ENCODE data around the gene RBMS1.

Gene RBMS1

GRCh38 chr2:160493227-160494028 lies at the start of gene RBMS1:
Gene RBMS1 (minus strand): TSS chr2:160493807. CDS start chr2:160493363, 444 bp downstream.
- peak; percentile 30 to 34 for DNase-seq (ENCODE audit: low read depth in 1 of 2, low spot score in 1 of 2)

DNA sequence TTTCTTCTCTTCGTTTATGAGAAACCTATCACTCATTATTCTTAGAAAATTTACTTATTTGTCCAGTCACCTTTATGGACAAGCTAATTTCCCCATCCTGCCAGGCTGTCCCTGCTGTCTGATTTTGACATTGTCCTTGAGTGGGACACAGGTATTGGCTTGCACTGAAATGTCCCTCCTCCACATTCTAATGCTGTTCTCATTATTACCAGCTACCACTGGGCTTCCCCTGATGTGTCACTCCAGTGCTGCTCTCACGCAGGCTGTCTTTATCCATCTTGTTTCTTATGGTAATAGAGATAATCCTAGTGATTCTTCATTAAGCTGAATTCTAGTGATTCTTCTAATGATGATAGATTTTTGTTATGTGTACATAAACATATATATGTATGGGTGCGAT lies 48.1 kb upstream of the RBMS1 start:
- no peak for DNase-seq (ENCODE audit: low read depth in 1 of 2, low spot score in 1 of 2)

DNA sequence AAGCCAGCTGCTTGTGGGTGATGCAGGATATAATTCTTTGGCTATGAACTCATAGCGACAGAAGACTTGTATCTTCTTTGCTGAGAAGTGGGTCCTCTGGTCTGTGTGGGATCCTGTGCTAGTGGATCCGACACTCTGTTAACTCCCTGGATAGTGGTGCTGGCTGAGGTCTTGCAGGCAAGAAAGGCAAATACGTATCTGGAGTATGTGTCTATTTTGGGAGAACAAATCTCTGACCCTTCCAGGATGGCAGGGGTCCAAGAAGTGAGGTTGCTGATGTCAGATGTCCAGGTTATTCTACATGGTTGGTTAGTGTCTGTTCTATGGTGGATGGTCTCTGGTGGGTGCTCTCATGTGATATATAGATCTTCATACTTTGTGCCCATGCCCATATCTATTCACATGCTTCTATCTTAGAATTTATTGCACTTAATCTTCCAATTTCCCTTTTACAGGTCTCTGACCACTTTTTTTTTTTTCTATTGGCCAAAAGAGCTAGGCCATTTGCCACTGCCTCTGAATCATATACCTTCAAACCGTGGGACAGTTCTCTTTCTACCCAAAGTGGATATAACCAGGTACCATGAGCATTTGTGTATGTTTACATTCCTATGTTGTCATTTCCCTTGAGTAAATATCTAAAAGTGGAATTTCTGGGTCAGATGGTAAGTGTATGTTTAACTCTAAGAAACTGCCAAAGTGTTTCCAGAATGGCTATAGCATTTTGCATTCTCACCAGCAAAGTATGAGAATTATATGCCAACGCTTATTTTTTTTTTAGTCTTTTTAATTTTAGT lies 45.1 kb upstream of the RBMS1 start:
- DNase-seq (ENCODE audit: low read depth in 1 of 2, low spot score in 1 of 2), result no peak

- DNase-seq (ENCODE audit: low read depth in 1 of 2, low spot score in 1 of 2), result no peak
Observed at GRCh38 chr2:160538115-160538514, 44.5 kb upstream of the RBMS1 start.

DNA sequence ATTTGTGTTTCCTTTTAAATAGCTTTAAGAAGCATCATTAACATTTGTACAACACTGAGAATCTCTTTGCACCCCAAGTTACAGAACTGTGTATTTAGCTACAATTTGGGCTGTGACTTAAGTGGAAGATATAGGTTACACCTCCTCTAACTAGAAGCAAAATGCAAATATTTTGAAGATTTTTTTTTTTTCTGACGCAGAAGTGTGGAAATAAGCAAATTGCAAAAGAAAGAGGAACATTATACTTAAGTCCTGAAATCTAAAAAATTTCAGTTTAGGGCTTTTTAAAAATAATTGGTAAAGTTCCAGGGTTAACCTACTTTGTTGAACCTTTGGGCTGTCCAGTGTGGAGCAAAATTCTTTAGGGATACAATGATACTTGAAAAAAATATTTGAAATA lies 41.4 kb upstream of the RBMS1 start:
- no peak for DNase-seq (ENCODE audit: low read depth in 1 of 2, low spot score in 1 of 2)

GRCh38 chr2:160534249-160534648 lies 40.6 kb upstream of the RBMS1 start:
- no peak for DNase-seq (ENCODE audit: low read depth in 1 of 2, low spot score in 1 of 2)

DNA sequence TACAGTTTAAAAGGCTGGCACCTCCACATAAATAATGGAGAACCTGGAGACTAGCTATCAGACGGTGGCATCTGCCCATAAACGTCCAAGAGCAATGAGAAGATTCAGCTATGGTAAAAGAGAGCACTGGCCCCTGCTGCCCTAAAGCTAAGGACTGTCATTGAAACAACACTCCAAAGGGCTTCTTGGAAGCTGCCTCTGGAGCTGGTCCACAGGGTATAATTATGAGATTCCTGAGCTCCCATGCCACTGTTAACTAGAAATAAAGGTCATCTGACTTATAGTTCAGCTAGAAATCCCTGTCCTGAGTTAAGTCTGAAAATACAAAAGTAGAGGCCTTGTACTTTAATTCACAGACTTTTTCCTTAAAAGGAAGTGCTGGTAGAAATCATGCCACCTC lies 39.9 kb upstream of the RBMS1 start:
- DNase-seq (ENCODE audit: low read depth in 1 of 2, low spot score in 1 of 2), result no peak

DNA sequence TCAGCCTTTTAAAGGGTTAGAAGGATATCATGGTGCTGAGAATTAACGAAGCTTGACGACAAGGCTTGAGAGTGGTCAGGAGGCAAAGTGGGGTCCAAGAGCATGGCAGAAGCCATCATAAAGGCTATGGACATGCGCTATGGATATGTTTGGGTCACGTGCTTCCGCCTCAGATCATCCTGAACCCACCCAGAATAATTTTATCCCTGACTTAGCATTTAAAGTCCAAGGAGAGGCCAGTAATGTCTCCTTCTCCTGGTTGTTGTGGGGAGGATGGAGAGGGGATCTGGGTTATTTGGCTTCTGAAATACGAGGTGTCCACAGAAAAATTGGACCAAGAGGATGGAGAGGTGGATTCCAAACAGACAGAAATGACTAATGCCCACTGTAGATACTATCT lies 38.8 kb upstream of the RBMS1 start:
- no peak for DNase-seq (ENCODE audit: low read depth in 1 of 2, low spot score in 1 of 2)

- DNase-seq (ENCODE audit: low read depth in 1 of 2, low spot score in 1 of 2), result no peak
Observed at GRCh38 chr2:160522951-160523710, 29.5 kb upstream of the RBMS1 start.

GRCh38 chr2:160517731-160518130 lies 24.1 kb upstream of the RBMS1 start:
- DNase-seq (ENCODE audit: low read depth in 1 of 2, low spot score in 1 of 2), result no peak

- DNase-seq (ENCODE audit: low read depth in 1 of 2, low spot score in 1 of 2), result no peak
Observed at GRCh38 chr2:160516547-160517365, 23.1 kb upstream of the RBMS1 start.

DNA sequence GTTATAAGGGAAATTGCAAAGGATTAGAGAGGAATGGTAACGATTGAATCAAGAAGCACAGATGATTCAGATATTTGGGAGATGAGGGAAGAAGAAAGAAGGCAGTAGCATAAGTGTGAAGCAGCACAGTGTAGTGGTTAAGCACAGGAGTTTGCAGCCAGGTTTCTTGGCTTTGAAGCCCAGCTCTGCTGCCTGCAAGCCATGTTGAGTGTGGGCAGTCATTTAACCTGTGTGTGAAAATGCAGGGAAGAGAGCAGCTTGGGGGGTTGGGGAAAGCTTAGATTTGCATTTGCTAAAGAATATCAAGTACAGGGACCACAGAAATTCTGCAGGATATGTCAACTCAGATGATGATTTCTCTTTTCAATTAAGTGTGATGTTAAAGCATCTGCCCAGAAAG lies 21.5 kb upstream of the RBMS1 start:
- DNase-seq (ENCODE audit: low read depth in 1 of 2, low spot score in 1 of 2), result no peak

- no peak for DNase-seq (ENCODE audit: low read depth in 1 of 2, low spot score in 1 of 2)
Observed at GRCh38 chr2:160513120-160513519, 19.5 kb upstream of the RBMS1 start.

DNA sequence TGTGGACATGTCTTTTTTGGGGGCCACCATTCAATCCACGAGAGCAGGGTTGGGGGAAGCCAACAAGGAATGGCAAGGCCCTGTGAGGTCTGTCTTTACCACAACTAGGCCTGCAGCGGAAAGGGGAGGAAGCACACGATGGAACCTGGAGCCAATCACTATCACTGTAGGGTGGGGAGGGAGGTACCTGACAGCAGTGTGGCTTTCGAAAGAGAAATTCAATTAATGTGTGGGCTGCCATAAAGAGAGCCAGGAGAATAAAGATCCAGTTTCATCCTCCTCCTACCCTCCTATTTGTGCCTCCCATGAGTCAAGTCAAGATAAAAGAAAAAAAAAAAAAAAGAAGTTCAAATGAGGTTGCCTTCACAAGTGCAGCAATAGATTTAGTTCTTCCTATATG lies 18.9 kb upstream of the RBMS1 start:
- DNase-seq (ENCODE audit: low read depth in 1 of 2, low spot score in 1 of 2), result no peak

DNA sequence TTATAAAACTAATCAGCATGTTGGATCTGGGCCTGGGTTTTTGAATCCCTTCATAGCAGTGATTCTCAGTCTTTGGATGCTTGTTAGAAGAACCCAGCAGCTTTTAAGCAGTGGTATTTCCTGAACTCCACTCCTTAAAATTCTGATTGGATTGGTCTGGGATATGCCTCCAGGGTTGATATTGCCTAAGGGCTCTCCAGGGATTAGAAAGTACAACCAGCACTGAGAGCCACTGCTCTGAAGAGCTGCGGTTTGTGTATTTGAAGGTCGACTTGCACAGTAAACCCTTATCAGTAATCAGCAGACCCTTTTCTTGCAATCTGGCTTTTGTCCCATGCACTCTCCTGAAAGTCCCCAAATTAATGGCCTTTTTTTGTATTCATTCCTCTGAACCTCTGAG lies 17.0 kb upstream of the RBMS1 start:
- DNase-seq (ENCODE audit: low read depth in 1 of 2, low spot score in 1 of 2), result no peak

GRCh38 chr2:160509016-160509415 lies 15.4 kb upstream of the RBMS1 start:
- DNase-seq (ENCODE audit: low read depth in 1 of 2, low spot score in 1 of 2), result no peak

DNA sequence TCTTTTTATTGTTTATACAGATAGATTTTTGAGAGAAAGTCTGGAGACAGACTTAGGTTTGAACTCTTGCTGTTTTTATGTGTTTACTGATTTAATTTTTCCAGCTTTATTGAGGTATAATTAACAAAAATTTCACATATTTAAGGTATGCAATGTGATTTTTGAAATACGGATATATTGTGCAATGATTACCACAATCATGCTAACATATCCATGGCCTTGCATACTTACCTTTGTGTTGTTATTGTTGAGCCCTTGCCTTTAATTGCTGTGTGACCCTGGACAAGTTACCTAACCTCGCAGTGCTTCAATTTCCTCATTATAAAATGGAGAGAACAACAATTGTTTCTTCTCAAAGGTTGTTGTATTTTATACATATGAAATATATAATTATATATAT lies 13.9 kb upstream of the RBMS1 start:
- no peak for DNase-seq (ENCODE audit: low read depth in 1 of 2, low spot score in 1 of 2)

- DNase-seq (ENCODE audit: low read depth in 1 of 2, low spot score in 1 of 2), result no peak
Observed at GRCh38 chr2:160507046-160507407, 13.4 kb upstream of the RBMS1 start.

- no peak for DNase-seq (ENCODE audit: low read depth in 1 of 2, low spot score in 1 of 2)
Observed at GRCh38 chr2:160506371-160507045, 12.9 kb upstream of the RBMS1 start.

GRCh38 chr2:160505256-160505655 lies 11.6 kb upstream of the RBMS1 start:
- no peak for DNase-seq (ENCODE audit: low read depth in 1 of 2, low spot score in 1 of 2)

All from stimulated activated CD4-positive, alpha-beta T cell treated with anti-CD3 and anti-CD28 coated beads, Interleukin-15, amount 100 ng/mL, for 1 hour (primary cell).